HG02678 (cell line): ENCODE measurements around the gene SPEM2.
"Not testable (repeated sequence)": the region's sequence is repeated elsewhere in the genome, so short reads cannot be mapped to it uniquely, and the experiment has no call there.

ENCODE experiments used
- ATAC-seq: cut with Tn5 transposase; IDR thresholded peaks from one replicate; pipeline ENCODE4 v1.9.1; 2021; ENCODE audit warnings: mild to moderate bottlenecking, moderate library complexity; ENCODE audit not compliant: unreplicated experiment

SPEM2 gene

DNA sequence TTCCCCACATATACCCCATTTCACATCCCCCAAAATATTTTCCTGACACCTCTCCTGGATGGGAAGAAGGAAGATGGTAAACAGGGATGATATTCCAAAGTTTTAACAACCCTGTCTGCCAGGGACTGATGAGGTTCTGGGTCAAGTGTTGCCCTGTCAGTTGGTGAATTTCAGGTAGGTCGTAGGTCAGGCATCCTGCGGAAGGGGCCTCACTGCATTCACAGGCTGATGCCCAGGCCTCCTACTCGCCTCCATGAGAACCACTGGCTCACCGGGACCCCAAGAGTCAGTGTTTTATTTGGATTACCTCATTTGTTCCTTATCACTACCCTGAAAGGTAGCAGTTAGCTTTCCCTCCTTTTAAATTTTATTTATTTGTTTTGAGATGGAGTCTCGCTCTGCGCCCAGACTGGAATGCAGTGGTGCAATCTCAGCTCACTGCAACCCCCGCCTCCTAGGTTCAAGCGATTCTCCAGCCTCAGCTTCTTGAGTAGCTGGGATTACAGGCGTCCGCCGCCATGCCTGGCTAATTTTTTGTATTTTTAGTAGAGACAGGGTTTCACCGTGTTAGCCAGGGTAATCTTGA lies 43.5 kb downstream of the SPEM2 start:
- ATAC-seq: no peak

DNA sequence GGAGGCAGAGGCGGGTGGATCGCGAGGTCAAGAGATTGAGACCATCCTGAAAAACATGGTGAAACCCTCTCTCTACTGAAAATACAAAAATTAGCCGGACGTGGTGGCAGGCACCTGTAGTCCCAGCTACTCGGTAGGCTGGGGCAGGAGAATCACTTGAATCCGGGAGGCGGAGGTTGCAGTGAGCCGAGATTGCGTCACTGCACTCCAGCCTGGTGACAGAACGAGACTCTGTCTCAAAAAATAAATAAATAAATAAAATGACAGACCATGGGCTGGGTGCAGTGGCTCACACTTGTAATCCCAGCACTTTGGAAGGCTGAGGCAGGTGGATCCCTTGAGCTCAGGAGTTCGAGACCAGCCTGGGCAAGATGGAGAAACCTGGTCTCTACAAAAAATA lies 44.4 kb downstream of the SPEM2 start:
- not testable (repeated sequence) for ATAC-seq

DNA sequence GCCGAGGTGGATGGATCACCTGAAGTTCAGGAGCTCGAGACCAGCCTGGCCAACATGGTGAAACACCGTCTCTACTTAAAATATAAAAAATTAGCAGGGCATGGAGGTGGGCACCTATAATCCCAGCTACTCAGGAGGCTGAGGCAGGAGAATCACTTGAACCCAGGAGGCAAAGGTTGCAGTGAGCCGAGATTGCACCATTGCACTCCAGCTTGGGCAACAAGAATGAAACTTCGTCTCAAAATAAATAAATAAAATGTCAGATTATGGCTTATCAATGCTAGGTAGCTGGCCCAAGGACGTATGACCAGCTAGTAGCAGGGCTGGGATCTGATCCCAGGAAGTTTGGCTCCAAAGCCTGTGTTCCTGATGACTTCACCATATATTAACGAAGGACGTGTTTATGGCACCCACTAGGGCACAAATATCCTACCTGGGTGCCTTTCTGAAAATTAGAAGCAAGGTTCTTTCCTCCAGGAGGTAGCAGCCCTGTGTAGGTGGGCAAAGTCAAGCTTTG lies 45.1 kb downstream of the SPEM2 start:
- ATAC-seq: not testable (repeated sequence)

DNA sequence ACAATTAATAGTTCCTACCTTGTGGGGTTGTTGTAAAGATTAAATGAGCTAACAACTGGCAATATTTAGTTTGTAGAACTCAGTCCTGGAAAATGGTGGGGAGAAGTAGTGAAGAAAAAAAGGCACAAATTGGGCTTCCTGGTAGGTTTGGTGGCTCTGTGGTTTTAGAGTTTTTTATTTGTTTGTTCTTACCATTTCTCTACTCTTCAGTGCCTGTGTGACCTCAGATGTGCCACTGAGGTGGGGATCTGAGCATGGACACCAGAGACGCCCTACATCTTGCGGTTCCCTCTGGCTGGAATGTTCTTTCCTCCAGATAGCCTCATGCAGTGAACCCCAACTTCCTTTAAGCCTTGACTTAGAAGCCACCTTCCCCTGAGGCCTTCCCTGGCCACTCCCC lies 46.3 kb downstream of the SPEM2 start:
- ATAC-seq: no peak

DNA sequence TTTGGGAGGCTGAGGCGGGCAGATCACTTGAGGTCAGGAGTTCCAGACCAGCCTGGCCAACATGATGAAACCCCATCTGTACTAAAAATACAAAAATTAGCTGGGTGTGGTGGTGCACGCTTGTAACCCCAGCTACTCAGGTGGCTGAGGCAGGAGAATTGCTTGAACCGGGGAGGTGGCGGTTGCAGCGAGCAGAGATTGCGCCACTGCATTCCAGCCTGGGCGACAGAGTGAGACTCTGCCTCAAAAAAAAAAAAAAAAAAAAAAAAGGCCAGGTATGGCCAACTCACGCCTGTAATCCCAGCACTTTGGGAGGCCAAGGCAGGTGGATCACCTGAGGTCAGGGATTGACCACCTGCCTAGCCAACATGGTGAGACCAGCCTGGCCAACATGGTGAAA lies 49.4 kb downstream of the SPEM2 start:
- not testable (repeated sequence) for ATAC-seq

DNA sequence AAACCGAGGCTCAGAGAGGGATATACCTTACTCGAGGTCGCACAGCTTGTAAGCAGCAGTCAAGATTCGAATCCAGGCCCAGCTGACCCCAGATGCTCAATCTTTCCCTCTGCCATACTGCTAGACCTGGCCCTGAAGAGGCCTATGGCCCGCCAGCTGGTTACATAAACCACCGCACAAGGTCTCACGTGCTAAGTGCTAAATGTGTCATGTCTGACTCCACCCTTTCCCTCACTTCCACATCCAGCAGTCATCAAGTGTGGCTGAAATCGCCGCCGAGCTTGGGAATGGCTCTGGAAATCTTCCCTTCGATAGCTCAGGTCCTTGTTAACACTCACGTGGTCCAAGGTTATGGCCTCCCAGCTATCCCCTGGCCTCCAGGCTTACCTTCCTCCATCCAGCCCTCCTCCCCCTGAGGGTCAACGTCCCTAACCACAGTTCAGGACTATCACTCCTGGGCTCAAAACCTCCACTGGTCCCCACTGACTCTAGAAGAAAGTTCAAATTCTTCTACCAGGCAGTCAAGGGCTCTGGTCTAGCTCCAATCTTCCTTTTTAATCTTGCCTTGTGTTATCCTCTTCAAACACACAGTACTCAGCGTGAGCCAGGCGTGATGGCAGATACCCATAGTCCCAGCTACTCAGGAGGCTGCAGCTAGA lies 50.5 kb downstream of the SPEM2 start:
- no peak for ATAC-seq

DNA sequence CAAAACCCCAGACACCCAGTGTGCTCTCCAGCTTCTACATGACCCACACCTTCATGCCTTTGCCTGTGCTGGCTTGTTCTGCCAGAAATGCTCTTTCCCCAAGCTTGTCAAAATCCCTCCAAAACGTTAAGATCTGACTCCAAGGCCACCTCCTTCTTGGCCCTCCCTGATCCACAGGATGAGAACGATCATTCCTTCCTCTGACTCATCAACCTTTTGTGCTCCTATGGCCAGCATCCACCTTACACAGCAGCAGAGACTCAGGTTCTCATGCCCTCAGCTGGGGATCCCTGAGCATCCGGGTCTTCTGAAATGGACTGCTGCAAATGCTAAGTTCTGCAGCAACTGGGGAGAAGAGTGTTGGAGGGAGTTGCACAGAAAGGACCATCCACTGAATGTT lies 51.1 kb downstream of the SPEM2 start:
- no peak for ATAC-seq

DNA sequence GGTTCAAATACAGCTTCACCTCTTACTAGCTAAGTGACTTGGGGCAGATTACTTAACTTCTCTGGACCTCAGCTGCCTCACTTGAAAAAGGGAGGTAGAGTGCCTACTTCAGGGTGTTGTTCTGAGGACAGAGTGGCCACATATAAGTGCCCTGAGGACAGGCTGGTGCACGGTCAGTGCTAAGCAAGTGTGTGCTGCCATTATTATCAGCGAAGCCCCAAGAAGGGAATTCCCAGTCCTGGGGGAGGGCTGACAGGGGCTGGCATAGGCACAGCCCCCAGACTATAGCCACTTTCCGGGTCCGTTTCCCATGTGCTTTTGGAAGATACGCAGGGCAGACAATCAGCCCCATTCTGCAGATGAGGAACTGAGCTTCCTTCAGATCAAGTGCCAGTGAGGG lies 51.5 kb downstream of the SPEM2 start:
- ATAC-seq: no peak
